ENCODE data around the gene HSPG2. TPM values are rescaled to one million over a fixed set of nuclear protein-coding genes. Genes with fewer than 3 reads are reported as not detected.

The HSPG2 gene
- total RNA-seq, 1 donor from 2014 or later: 179 TPM

- no peak overlapping the region for H3K27ac ChIP-seq
- no peak for DNase-seq (ENCODE audit: extremely low spot score in 2 of 2)
- H3K4me1 ChIP-seq: no peaks in the 10 kb centered on the region
- TF ChIP-seq POLR2AphosphoS5 (IDR thresholded peaks at IDR 0.05; ENCODE audit: insufficient read depth in 1 of 2, low read depth in 1 of 2) (no peak), POLR2A (IDR thresholded peaks at IDR 0.05) (no peak)
- TF ChIP-seq, protein P1, sequence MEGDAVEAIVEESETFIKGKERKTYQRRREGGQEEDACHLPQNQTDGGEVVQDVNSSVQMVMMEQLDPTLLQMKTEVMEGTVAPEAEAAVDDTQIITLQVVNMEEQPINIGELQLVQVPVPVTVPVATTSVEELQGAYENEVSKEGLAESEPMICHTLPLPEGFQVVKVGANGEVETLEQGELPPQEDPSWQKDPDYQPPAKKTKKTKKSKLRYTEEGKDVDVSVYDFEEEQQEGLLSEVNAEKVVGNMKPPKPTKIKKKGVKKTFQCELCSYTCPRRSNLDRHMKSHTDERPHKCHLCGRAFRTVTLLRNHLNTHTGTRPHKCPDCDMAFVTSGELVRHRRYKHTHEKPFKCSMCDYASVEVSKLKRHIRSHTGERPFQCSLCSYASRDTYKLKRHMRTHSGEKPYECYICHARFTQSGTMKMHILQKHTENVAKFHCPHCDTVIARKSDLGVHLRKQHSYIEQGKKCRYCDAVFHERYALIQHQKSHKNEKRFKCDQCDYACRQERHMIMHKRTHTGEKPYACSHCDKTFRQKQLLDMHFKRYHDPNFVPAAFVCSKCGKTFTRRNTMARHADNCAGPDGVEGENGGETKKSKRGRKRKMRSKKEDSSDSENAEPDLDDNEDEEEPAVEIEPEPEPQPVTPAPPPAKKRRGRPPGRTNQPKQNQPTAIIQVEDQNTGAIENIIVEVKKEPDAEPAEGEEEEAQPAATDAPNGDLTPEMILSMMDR (IDR thresholded peaks at IDR 0.05): no peak
- H3K36me3 ChIP-seq: peaks cover 0 to 77% of the 10 kb centered on the region in 2 donors
- H3K9me3 ChIP-seq: no peaks in the 10 kb centered on the region
- no peaks in the 10 kb centered on the region for H3K27me3 ChIP-seq
- intact Hi-C loops (cut with DNase I): no loop called here
- no peak overlapping the region for H3K4me3 ChIP-seq
Measured at GRCh38 chr1:21878840-21879478, 58.2 kb downstream of the HSPG2 start.

- TF ChIP-seq, protein P1 (IDR thresholded peaks at IDR 0.05): no peak
- TF ChIP-seq POLR2A (IDR thresholded peaks at IDR 0.05) (no peak), POLR2AphosphoS5 (IDR thresholded peaks at IDR 0.05; ENCODE audit: insufficient read depth in 1 of 2, low read depth in 1 of 2) (no peak)
- H3K36me3 ChIP-seq: peaks cover 0 to 80% of the 10 kb centered on the region in 2 donors
- intact Hi-C loops (cut with DNase I): no loop called here
- no peaks in the 10 kb centered on the region for H3K4me1 ChIP-seq
- H3K27ac ChIP-seq: no peak overlapping the region
- no peak for DNase-seq (ENCODE audit: extremely low spot score in 2 of 2)
- H3K9me3 ChIP-seq: no peaks in the 10 kb centered on the region
- H3K4me3 ChIP-seq: no peak overlapping the region
- H3K27me3 ChIP-seq: no peaks in the 10 kb centered on the region
Measured at GRCh38 chr1:21878009-21878773, 58.9 kb downstream of the HSPG2 start.

DNA sequence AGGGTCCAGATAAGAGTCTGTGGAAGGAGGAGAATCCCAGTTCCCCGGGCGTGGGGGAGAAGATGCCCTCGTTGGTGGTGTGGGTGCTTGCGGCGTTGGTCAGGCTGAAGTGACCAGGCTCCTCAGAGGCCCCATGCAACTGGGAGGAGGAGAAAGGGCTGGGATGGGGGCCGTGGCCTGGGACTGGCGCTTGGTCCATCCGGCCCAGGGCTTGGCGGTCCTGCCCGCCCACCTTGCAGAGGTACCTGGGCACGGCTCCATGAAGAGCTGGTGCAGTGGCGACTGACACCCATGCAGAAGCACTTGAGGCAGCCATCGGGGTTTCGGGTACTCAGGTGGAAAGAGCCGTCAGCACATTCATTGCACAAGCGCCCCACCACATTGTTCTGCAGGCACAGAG, 60.8 kb downstream of the HSPG2 start:
- peaks cover 0 to 96% of the 10 kb centered on the region in 2 donors for H3K36me3 ChIP-seq

DNA sequence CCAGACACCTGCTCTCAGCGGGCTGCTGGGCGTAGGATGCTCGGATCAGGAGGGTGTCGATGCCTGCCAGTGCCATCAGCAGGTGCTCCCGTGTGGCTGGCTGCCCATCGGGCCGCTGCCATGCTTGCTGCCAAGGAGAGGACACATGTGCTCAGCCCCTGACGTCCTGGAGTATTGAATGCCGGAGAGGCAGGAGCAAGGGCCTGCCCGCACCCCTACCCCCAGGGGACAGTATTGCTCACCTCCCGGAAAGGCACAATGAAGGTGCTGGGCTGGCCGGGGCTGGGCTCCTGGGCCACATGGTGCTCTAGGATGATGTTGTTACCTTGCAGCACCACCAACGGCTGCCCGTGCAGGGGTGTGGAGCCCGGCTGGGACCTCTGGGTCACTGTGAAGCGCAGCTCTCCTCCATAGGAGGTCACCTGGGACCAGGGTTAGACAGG, 61.5 kb downstream of the HSPG2 start:
- Histone ChIP-seq H3K36me3 (peaks cover 0 to 91% of the 10 kb centered on the region in 2 donors), H3K4me3 (no peak overlapping the region), H3K9me3 (no peaks in the 10 kb centered on the region), H3K27me3 (no peaks in the 10 kb centered on the region), H3K4me1 (peaks cover 2% of the 10 kb centered on the region), H3K27ac (no peak overlapping the region)
- DNase-seq (ENCODE audit: extremely low spot score in 2 of 2): no peak
- TF ChIP-seq POLR2AphosphoS5 (IDR thresholded peaks at IDR 0.05; ENCODE audit: insufficient read depth in 1 of 2, low read depth in 1 of 2): peak in 1 of 2 donors; percentile 17
- no peak for TF ChIP-seq POLR2A (IDR thresholded peaks at IDR 0.05)
- intact Hi-C loops (cut with DNase I): no loop called here

More for the DNA sequence above, 60.8 kb downstream of the HSPG2 start:
- no peak for DNase-seq (ENCODE audit: extremely low spot score in 2 of 2)
- H3K9me3 ChIP-seq: no peaks in the 10 kb centered on the region
- intact Hi-C loops (cut with DNase I): no loop called here
- H3K4me1 ChIP-seq: no peaks in the 10 kb centered on the region
- H3K4me3 ChIP-seq: no peak overlapping the region
- H3K27me3 ChIP-seq: no peaks in the 10 kb centered on the region
- H3K27ac ChIP-seq: no peak overlapping the region
- TF ChIP-seq POLR2A (IDR thresholded peaks at IDR 0.05) (no peak), POLR2AphosphoS5 (IDR thresholded peaks at IDR 0.05; ENCODE audit: insufficient read depth in 1 of 2, low read depth in 1 of 2) (no peak)
- TF ChIP-seq, protein P1 (IDR thresholded peaks at IDR 0.05): no peak

DNA sequence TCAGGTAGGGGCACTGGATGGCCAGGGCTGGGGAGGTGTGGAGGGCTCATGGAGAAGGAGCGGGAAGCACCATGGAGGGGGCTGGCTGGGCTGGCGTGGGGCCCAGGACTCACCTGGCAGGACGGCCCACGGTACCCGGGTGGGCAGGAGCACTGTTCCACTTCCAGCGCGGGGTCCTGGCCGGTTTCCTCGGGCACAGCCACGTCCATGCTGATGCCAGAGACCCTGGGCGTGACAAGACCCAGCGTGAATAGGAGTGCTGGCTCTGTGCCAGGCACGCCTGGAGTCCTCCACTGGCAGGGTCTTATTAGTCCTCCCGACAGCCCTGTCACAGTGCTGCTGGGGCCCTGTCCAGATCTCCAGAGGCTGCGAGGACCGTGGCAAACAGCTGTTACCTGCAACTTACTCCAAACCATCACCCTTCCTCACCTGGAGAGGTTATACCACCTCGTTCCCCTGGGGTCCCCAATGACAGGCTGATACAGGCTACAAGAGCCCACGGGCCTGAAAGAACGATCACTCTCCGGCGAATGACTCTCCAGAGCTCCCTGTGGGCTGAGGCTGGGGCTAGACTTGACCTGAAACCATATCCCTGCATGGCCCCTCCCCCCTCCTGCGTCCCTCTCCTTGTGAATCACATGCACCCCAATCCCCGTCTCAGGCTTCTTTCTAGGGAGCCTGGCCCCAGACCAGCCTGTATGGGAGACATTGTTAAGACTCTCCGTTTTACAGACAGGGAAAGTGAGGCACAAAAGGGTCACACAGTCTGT, 62.1 kb downstream of the HSPG2 start:
- Histone ChIP-seq H3K9me3 (no peaks in the 10 kb centered on the region), H3K4me3 (no peak overlapping the region), H3K27ac (no peak overlapping the region), H3K36me3 (peaks cover 0 to 84% of the 10 kb centered on the region in 2 donors), H3K4me1 (peaks cover 9% of the 10 kb centered on the region), H3K27me3 (no peaks in the 10 kb centered on the region)
- TF ChIP-seq POLR2A (IDR thresholded peaks at IDR 0.05): no peak
- TF ChIP-seq, protein P1 (IDR thresholded peaks at IDR 0.05): no peak
- TF ChIP-seq POLR2AphosphoS5 (IDR thresholded peaks at IDR 0.05; ENCODE audit: insufficient read depth in 1 of 2, low read depth in 1 of 2): no peak
- no peak for DNase-seq (ENCODE audit: extremely low spot score in 2 of 2)
- intact Hi-C loops (cut with DNase I): no loop called here
